GM06990 (cell line): Measurements from ENCODE around the gene PARK7.

Source experiments
- DNase-seq: peaks from one replicate; pipeline ENCODE4 v3.0.0-alpha.2; 2011; ENCODE audit not compliant: insufficient read length; ENCODE audit errors: extremely low read depth
- H3K27me3 ChIP-seq: replicated peaks from 2 replicates; pipeline ENCODE4 v1.6.0; 2011; ENCODE audit warnings: low read length; ENCODE audit not compliant: control insufficient read depth, insufficient read depth
- H3K36me3 ChIP-seq: 2 replicates; pipeline ENCODE4 v1.5.1; 2011; ENCODE audit warnings: low read length; ENCODE audit not compliant: control insufficient read depth, insufficient read depth
- H3K4me3 ChIP-seq: replicated peaks from 2 replicates; pipeline ENCODE4 v1.5.1; 2011; ENCODE audit warnings: low read depth, mild to moderate bottlenecking, control low read depth, low read length
- TF ChIP-seq, protein P1 (sequence below): IDR thresholded peaks from 2 replicates; pipeline ENCODE4 v1.5.1; 2011; ENCODE audit warnings: low read length, control low read depth, mild to moderate bottlenecking, inconsistent platforms; ENCODE audit not compliant: insufficient read depth, poor library complexity, severe bottlenecking

PARK7 gene

GRCh38 chr1:7983086-7983778 lies 21.7 kb downstream of the PARK7 start:
- peaks cover 34% of the 10 kb centered on the region for H3K36me3 ChIP-seq
- no peak overlapping the region for H3K4me3 ChIP-seq
- TF ChIP-seq, protein P1, sequence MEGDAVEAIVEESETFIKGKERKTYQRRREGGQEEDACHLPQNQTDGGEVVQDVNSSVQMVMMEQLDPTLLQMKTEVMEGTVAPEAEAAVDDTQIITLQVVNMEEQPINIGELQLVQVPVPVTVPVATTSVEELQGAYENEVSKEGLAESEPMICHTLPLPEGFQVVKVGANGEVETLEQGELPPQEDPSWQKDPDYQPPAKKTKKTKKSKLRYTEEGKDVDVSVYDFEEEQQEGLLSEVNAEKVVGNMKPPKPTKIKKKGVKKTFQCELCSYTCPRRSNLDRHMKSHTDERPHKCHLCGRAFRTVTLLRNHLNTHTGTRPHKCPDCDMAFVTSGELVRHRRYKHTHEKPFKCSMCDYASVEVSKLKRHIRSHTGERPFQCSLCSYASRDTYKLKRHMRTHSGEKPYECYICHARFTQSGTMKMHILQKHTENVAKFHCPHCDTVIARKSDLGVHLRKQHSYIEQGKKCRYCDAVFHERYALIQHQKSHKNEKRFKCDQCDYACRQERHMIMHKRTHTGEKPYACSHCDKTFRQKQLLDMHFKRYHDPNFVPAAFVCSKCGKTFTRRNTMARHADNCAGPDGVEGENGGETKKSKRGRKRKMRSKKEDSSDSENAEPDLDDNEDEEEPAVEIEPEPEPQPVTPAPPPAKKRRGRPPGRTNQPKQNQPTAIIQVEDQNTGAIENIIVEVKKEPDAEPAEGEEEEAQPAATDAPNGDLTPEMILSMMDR = no peak
- no peak for DNase-seq
- H3K27me3 ChIP-seq = no peaks in the 10 kb centered on the region

DNA sequence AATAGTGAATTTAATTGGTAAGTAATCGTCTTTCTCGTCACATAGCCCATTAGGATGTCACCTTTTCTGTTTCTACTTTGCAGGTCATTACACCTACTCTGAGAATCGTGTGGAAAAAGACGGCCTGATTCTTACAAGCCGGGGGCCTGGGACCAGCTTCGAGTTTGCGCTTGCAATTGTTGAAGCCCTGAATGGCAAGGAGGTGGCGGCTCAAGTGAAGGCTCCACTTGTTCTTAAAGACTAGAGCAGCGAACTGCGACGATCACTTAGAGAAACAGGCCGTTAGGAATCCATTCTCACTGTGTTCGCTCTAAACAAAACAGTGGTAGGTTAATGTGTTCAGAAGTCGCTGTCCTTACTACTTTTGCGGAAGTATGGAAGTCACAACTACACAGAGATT lies 23.3 kb downstream of the PARK7 start:
- Histone ChIP-seq H3K4me3 (no peak overlapping the region), H3K27me3 (no peaks in the 10 kb centered on the region), H3K36me3 (peaks cover 31% of the 10 kb centered on the region)
- TF ChIP-seq, protein P1 = no peak
- DNase-seq = no peak

DNA sequence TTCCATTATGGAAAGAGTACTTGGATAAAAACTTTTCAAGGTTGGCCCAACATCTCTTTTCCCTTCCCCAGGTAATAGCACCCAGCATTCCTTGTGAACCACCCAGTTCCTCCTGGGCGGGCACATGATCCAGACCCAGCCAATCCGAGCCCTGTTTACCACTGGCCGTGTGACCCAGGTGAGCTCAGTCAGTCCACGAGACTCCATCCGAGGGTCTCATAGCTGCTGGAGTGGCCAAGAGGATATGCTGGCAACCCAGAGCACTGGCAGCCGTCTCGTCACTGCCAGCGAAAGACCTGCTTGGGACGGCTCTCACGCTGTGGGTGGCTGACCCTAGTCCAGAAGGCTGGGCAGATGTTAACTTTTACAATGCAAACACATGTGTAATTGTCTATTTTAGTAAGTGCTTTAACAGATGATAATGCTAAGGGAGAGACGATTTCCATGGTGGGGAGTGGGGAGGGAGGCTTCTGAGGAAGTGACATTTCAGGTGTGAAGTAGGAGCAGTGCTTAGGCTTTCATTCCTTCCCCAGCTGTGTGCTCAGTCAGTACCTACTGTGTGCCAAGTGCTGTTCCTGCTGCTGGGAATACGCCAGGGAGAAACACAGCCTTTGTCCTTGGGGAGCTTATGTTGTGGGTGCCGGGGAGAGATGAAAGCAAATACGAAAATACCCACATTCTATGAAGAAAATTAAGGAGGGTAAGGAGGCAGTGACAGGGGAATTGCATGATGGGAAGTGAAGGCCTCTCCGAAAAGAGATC lies 24.5 kb downstream of the PARK7 start:
- peaks cover 28% of the 10 kb centered on the region for H3K36me3 ChIP-seq
- H3K4me3 ChIP-seq = no peak overlapping the region

DNA sequence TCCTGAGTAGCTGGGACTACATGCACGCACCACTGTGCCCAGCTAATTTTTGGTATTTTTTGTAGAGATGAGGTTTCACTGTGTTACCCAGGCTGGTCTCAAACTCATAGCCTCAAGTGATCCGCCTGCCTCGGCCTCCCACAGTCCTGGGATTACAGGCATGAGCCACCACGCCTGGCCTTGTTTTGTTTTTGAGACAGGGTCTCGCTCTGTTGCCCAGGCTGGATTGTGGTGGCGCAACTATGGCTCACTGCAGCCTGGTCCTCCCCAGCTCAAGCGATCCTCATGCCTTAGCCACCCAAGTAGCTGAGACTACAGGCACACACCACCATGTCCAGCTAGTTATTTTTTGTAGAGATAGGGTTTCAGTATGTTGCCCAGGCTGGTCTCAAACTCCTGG lies 26.0 kb downstream of the PARK7 start:
- DNase-seq = no peak
- peaks cover 25% of the 10 kb centered on the region for H3K36me3 ChIP-seq
- TF ChIP-seq, protein P1 = no peak
- no peak overlapping the region for H3K4me3 ChIP-seq
- H3K27me3 ChIP-seq = no peaks in the 10 kb centered on the region

More for the DNA sequence above, 24.5 kb downstream of the PARK7 start:
- TF ChIP-seq, protein P1 = no peak
- DNase-seq = no peak
- no peaks in the 10 kb centered on the region for H3K27me3 ChIP-seq

- TF ChIP-seq, protein P1 = no peak
- no peak for DNase-seq
- peaks cover 18% of the 10 kb centered on the region for H3K36me3 ChIP-seq
- H3K27me3 ChIP-seq = no peaks in the 10 kb centered on the region
- H3K4me3 ChIP-seq = no peak overlapping the region
Measured at GRCh38 chr1:7988576-7988975, 27.1 kb downstream of the PARK7 start.
